Fibroblast of pulmonary artery (primary cell): ENCODE results near the gene HP1BP3.

ENCODE experiments used
- DNase-seq: peaks from one replicate; pipeline ENCODE4 v3.0.0-alpha.2; 2010; ENCODE audit warnings: low read depth
- H3K4me3 ChIP-seq: replicated peaks from 2 replicates; pipeline ENCODE4 v1.5.1; 2011; ENCODE audit warnings: low read depth, mild to moderate bottlenecking, control low read depth, low read length, moderate library complexity
- TF ChIP-seq, protein P1 (sequence below): IDR thresholded peaks from 2 replicates; pipeline ENCODE4 v1.5.1; 2011; ENCODE audit warnings: mild to moderate bottlenecking, control low read depth, low read length, inconsistent platforms; ENCODE audit errors: missing control alignments

HP1BP3 gene

DNA sequence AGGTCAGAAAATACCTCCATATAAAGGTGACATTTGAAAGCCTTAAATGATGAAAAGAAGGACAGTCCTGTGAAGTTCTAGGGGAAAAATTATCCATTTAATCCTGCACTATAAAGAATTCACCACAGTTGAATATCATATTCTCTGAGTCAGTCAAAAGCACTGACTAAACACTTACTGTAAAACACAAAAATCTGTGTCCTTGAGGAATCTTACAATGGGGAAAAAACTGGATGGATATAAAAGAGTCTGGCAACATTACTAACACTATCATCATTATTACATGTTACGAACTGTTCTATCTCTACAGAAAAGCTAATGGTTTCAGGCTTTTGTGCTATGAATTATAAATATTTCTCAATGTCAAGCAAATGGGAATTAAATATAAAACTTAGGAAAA, 42.4 kb upstream of the HP1BP3 start:
- TF ChIP-seq, protein P1, sequence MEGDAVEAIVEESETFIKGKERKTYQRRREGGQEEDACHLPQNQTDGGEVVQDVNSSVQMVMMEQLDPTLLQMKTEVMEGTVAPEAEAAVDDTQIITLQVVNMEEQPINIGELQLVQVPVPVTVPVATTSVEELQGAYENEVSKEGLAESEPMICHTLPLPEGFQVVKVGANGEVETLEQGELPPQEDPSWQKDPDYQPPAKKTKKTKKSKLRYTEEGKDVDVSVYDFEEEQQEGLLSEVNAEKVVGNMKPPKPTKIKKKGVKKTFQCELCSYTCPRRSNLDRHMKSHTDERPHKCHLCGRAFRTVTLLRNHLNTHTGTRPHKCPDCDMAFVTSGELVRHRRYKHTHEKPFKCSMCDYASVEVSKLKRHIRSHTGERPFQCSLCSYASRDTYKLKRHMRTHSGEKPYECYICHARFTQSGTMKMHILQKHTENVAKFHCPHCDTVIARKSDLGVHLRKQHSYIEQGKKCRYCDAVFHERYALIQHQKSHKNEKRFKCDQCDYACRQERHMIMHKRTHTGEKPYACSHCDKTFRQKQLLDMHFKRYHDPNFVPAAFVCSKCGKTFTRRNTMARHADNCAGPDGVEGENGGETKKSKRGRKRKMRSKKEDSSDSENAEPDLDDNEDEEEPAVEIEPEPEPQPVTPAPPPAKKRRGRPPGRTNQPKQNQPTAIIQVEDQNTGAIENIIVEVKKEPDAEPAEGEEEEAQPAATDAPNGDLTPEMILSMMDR = no peak
- H3K4me3 ChIP-seq = no peak overlapping the region
- no peak for DNase-seq

GRCh38 chr1:20823845-20824244, 36.7 kb upstream of the HP1BP3 start:
- H3K4me3 ChIP-seq = no peak overlapping the region
- DNase-seq = no peak
- TF ChIP-seq, protein P1 = no peak

DNA sequence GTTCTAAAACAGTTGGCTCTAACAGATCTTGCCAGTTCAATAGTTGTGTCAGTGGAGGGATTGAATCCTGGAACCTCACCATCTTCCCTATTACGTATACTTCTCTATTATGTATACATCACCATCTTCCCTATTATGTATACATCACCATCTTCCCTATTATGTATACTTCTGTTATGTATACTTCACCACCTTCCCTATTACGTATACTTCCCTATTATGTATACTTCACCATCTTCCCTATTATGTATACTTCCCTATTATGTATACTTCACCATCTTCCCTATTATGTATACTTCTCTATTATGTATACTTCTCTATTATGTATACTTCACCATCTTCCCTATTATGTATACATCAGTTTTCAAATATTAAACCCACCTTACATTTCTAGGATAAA, 34.4 kb upstream of the HP1BP3 start:
- TF ChIP-seq, protein P1 = no peak
- no peak for DNase-seq
- no peak overlapping the region for H3K4me3 ChIP-seq

DNA sequence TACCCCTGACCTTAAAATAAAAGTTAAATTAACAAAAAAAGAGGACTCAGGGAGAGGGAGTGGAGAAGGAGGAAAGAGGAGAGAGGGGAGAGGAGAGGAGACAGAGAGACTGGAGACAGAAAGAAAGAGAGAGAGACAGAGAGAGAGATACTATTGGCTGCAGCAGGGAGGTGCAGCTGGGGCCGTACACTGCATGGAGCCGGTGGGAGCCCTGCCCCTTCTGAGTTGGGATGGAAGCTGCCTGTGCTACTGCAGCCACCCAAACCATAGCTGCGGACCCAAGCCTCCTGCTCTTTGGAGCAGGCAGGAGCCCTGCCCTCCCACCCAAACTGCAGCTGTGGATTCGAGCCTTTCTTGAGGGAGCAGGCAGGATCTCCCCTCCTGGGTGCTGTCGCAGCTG, 32.7 kb upstream of the HP1BP3 start:
- TF ChIP-seq, protein P1 = no peak
- no peak for DNase-seq
- H3K4me3 ChIP-seq = no peak overlapping the region

DNA sequence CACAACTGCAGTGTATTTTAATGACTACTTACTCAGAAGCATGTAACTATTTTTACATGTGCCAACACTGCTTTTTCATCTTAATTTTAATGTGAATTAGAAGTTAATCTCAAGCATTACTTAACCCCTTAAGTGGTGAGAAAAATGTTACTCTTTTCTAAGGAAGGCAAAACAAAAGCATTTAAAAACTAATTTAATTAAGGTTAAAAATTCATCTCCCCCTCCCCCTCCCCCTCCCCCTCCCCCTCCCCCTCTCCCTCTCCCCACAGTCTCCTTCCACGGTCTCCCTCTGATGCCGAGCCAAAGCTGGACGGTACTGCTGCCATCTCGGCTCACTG, 27.4 kb upstream of the HP1BP3 start:
- DNase-seq = no peak
- H3K4me3 ChIP-seq = no peak overlapping the region
- TF ChIP-seq, protein P1 = no peak

DNA sequence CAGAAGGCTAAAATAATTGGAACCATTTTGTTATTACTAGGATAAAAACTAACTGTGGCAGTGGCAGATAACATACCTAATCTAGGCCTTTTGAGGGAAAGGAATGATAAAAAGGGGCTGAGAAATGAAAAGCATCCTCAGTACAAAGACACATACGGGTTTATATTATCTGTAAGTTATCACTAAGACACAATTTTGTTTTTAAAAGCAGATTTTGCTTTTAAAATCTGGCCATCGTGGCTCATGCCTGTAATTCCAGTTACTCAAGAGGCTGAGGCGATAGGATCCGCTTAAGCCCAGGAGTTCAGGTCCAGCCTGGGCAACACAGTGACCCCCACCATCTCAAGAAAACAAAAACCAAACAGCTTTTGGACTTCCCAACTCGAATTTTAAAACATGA, 24.8 kb upstream of the HP1BP3 start:
- no peak overlapping the region for H3K4me3 ChIP-seq
- no peak for DNase-seq
- TF ChIP-seq, protein P1 = no peak

DNA sequence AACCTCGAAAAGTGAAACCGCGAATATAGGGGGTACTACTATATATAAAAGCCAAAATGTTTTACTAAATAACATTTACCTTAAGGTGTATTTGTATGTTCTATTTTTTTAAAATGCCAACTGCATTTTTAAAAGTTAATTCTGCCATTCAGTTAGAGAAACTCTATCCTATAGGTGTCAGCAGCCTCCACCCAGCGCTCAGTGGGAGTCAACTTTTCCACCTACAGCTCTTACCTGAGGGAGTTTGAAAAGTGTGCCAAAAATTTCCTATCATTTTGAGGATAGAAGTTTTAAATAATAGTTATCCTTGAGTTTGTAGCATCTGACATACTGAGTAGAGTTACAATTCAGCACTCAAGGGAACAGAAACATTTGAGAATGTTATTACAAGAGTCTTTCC, 6.1 kb upstream of the HP1BP3 start:
- TF ChIP-seq, protein P1 = no peak
- H3K4me3 ChIP-seq = no peak overlapping the region
- DNase-seq = no peak
